Measurements from ENCODE around the gene TIMP2.

DNA sequence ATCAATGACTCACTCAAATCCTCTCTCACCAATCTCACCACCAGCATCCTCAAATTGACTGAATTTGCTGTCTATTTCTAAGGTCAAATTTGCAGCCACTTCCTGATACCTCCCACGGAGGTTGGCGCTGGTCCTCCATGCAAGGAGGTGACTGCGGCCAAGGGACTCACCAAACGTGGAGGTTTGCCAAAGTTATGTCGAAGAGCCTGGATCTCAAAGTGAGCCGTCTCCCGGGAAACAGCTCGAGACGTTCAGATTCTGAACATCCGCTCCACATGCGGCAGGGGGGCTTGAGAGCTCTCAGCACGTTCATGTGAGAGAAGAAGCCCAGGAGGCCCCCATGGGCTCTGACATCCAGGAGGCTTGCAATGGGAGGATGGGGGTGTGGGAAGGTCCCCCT lies 31.9 kb upstream of the TIMP2 start:
- TF ChIP-seq, protein P1, sequence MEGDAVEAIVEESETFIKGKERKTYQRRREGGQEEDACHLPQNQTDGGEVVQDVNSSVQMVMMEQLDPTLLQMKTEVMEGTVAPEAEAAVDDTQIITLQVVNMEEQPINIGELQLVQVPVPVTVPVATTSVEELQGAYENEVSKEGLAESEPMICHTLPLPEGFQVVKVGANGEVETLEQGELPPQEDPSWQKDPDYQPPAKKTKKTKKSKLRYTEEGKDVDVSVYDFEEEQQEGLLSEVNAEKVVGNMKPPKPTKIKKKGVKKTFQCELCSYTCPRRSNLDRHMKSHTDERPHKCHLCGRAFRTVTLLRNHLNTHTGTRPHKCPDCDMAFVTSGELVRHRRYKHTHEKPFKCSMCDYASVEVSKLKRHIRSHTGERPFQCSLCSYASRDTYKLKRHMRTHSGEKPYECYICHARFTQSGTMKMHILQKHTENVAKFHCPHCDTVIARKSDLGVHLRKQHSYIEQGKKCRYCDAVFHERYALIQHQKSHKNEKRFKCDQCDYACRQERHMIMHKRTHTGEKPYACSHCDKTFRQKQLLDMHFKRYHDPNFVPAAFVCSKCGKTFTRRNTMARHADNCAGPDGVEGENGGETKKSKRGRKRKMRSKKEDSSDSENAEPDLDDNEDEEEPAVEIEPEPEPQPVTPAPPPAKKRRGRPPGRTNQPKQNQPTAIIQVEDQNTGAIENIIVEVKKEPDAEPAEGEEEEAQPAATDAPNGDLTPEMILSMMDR (conservative IDR thresholded peaks at IDR 0.05): no peak
- TF ChIP-seq EZH2 (IDR thresholded peaks at IDR 0.05; ENCODE audit: low read depth): no peak
